Stimulated activated CD4-positive, alpha-beta T cell treated with anti-CD3 and anti-CD28 coated beads, Interleukin-4, amount 100 ng/mL, for 24 hours (primary cell): ENCODE data around the gene LMOD3.
A peak's percentile ranks its signal among the peaks of the same experiment; 100 is the strongest.

Experiments used
- DNase-seq: peaks from one replicate; pipeline ENCODE4 v3.0.0-alpha.2; 2020

Gene LMOD3

GRCh38 chr3:69090021-69090420, 32.4 kb downstream of the LMOD3 start:
- DNase-seq = no peak

GRCh38 chr3:69088063-69088462, 34.3 kb downstream of the LMOD3 start:
- DNase-seq = no peak

GRCh38 chr3:69087030-69087791, 35.2 kb downstream of the LMOD3 start:
- DNase-seq = no peak

GRCh38 chr3:69085833-69086722, 36.3 kb downstream of the LMOD3 start:
- DNase-seq = peak; percentile 83

GRCh38 chr3:69085168-69085832, 37.1 kb downstream of the LMOD3 start:
- peak; percentile 27 for DNase-seq

GRCh38 chr3:69084326-69085167, 37.8 kb downstream of the LMOD3 start, which contains the start of gene ARL6IP5:
Gene ARL6IP5, plus strand, starts transcription at chr3:69084937. Its CDS starts 111 bp downstream, at chr3:69085048.
- peak; percentile 91 for DNase-seq

- DNase-seq = peak; percentile 86
Observed at GRCh38 chr3:69082805-69083204, 39.6 kb downstream of the LMOD3 start.

- no peak for DNase-seq
Observed at GRCh38 chr3:69082361-69082760, 40.0 kb downstream of the LMOD3 start.

- DNase-seq = no peak
Observed at GRCh38 chr3:69081583-69082262, 40.7 kb downstream of the LMOD3 start.

GRCh38 chr3:69080233-69080920, 42.0 kb downstream of the LMOD3 start, which contains the start of gene UBA3:
Gene UBA3, minus strand, starts transcription at chr3:69080365. Its CDS starts 12 bp downstream, at chr3:69080353.
- peak; percentile 93 for DNase-seq

- DNase-seq = no peak
Observed at GRCh38 chr3:69079269-69080159, 42.9 kb downstream of the LMOD3 start.

- DNase-seq = no peak
Observed at GRCh38 chr3:69072928-69073327, 49.5 kb downstream of the LMOD3 start.

- no peak for DNase-seq
Observed at GRCh38 chr3:69066121-69066520, 56.3 kb downstream of the LMOD3 start.

- no peak for DNase-seq
Observed at GRCh38 chr3:69065318-69065964, 57.0 kb downstream of the LMOD3 start.

- no peak for DNase-seq
Observed at GRCh38 chr3:69063636-69064035, 58.8 kb downstream of the LMOD3 start.

- DNase-seq = no peak
Observed at GRCh38 chr3:69059688-69060087, 62.7 kb downstream of the LMOD3 start.

- no peak for DNase-seq
Observed at GRCh38 chr3:69058947-69059224, 63.5 kb downstream of the LMOD3 start.

- no peak for DNase-seq
Observed at GRCh38 chr3:69058180-69058946, 64.0 kb downstream of the LMOD3 start.
